Measurements from ENCODE around the gene KCTD17.

GRCh38 chr22:37058917-37059701, 7.6 kb downstream of the KCTD17 start:
- TF ChIP-seq CTCF (conservative IDR thresholded peaks at IDR 0.05; ENCODE audit: low read depth, low read length) (no peak), EZH2 (IDR thresholded peaks at IDR 0.05; ENCODE audit: borderline replicate concordance, low read depth, low read length, poor library complexity, severe bottlenecking) (no peak)

Data from A673 (cell line).